Loucy (cell line): Measurements from ENCODE around the gene BLCAP.
"Not testable (repeated sequence)": the region's sequence is repeated elsewhere in the genome, so short reads cannot be mapped to it uniquely, and the experiment has no call there.

Experiments
- EZH2phosphoT487 ChIP-seq: fragments of 200-600 bp; IDR thresholded peaks from 2 replicates; pipeline ENCODE4 v1.6.1; 2018; ENCODE audit warnings: antibody characterized with exemption, mild to moderate bottlenecking, moderate library complexity, borderline replicate concordance
- TF ChIP-seq, protein P1 (sequence below): fragments of 200-600 bp; sonication (generic); conservative IDR thresholded peaks from 2 replicates; pipeline ENCODE4 v1.5.1; 2014; ENCODE audit warnings: mild to moderate bottlenecking, antibody characterized with exemption, low read length

- TF ChIP-seq, protein P1, sequence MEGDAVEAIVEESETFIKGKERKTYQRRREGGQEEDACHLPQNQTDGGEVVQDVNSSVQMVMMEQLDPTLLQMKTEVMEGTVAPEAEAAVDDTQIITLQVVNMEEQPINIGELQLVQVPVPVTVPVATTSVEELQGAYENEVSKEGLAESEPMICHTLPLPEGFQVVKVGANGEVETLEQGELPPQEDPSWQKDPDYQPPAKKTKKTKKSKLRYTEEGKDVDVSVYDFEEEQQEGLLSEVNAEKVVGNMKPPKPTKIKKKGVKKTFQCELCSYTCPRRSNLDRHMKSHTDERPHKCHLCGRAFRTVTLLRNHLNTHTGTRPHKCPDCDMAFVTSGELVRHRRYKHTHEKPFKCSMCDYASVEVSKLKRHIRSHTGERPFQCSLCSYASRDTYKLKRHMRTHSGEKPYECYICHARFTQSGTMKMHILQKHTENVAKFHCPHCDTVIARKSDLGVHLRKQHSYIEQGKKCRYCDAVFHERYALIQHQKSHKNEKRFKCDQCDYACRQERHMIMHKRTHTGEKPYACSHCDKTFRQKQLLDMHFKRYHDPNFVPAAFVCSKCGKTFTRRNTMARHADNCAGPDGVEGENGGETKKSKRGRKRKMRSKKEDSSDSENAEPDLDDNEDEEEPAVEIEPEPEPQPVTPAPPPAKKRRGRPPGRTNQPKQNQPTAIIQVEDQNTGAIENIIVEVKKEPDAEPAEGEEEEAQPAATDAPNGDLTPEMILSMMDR: not testable (repeated sequence)
- not testable (repeated sequence) for TF ChIP-seq EZH2phosphoT487
These were observed 22.6 kb upstream of the BLCAP start for GRCh38 chr20:37550101-37550920.
